NCI-H1930 (cell line): Measurements from ENCODE around the gene RAMP1.
"Not testable (repeated sequence)": the region's sequence is repeated elsewhere in the genome, so short reads cannot be mapped to it uniquely, and the experiment has no call there.

ENCODE experiments used
- DNase-seq, 2 experiments: peaks; one replicate each; lab custom pipeline; 2025; lab: John Stamatoyannopoulos, UW

RAMP1 gene

DNA sequence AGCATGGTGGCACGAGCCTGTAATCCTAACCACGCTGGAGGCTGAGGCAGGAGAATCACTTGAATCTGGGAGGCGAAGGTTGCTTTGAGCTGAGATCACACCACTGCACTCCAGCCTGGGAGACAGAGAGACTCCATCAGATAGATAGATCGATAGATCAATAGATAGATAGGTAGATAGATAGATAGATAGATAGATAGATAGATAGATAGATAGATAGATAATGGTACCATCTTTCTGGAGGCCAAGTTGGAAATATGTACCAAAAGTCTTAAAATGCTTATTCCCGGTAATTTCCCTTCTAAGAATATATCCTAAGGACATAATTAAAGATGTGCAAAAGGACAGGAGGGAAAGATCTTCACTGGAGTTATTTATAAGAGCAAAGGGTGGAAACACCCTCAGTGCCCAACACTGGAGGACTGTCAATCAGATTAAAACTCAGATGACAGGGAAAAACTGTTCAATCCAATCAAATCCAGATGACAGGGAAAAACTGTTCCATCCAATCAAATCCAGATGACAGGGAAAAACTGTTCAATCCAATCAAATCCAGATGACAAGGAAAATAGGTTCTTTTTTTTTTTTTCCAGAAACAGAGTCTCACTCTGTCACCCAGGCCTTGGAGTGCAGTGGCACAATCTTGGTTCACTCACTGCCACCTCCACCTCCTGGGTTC, 58.4 kb downstream of the RAMP1 start:
- DNase-seq, result no peak

DNA sequence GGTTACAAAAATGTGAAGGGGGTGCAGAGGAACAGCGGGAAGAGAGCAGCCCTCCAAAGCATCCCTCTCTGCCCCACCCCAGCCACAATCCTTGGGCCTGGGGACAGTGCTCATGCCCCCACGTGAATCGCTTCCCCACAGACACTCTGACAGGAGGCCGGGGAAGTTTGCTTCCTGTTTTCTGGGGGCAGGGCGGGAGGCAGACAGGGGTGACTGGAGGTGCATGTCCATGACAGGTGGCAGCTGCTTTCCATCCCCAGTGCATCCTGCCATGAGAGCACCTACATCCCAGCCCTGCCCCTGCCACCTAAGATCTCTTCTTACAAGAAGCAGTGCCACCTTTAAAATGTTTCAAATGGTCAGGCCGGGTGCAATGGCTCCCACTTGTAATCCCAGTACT, 60.2 kb downstream of the RAMP1 start:
- no peak for DNase-seq

DNA sequence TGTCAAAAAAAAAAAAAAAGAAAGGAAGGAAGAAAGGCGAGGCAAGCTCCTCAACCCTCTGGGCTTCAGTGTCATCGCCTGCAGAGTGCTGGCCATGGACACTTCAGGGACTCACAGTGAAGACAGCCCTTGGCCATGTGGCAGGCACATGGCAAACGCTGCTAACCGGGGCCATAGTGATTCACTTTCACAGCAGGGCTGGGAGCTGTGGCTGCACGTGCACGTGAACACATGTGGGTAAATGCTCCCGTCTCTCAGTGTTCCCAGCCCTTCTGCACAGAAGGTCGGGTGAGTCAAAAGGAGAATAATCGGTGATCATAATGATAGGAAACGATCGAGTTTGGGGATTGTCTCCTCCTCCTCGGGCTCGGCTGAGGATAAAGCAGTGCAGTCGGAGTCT, 61.2 kb downstream of the RAMP1 start:
- no peak for DNase-seq

DNA sequence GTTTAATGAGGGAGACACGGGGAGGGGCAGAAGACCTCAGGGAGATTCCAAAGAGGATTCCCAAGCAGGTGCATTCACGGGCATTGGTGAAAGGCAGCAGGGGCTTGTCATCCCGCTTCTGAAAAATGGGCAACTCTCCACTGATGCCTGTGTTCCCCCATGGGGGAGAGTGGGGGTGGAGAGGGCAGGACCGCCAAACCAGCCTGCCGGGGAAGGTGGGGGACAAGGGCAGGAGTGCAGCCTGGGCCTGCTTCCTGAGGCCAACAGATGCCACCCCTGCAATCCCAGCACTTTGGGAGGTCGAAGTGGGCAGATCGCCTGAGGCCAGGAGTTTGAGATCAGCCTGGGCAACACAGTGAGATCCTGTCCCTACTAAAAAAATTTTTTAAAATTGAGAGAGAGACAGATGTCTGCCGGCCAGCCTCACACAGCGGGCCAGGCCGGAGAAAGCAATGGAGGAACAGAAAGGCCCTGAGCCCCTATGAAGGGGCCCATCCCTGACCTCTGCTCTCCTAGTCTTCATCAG, 62.6 kb downstream of the RAMP1 start:
- DNase-seq, result no peak

DNA sequence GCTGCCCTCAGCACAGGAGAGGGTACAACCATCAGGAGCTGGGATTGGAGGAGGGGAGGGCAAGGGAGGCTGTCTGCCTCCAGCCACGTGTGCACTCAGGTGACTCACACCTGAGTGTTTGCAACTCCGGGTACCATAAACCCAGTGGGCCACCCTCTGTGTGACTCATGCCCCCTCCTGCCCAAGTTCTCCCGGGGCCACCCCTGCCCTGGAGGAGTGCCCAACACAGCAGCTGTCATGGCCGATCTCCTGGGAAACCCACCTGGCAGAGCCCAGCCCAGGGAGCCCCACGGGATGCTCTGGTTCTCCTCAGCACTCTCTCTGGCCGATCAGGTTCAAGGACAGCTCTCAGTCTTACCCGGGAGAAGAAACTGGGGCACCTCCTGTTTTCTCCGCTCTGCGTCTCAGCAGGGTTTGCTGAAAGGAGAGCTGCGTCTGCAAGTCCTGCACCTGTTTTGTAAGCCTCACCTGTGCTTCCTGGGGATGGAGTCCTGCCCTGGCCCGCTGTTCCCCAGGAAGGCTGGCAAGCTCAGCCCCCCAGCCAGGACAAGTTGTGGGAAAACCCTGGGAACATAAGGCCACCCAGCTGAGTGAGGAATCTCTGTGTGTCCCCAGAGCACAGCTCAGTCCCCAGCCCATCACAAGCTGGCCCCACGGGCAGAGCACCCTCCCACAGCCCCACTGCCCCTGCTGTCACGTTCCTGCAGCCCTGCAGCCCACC, 63.4 kb downstream of the RAMP1 start:
- DNase-seq, result no peak

DNA sequence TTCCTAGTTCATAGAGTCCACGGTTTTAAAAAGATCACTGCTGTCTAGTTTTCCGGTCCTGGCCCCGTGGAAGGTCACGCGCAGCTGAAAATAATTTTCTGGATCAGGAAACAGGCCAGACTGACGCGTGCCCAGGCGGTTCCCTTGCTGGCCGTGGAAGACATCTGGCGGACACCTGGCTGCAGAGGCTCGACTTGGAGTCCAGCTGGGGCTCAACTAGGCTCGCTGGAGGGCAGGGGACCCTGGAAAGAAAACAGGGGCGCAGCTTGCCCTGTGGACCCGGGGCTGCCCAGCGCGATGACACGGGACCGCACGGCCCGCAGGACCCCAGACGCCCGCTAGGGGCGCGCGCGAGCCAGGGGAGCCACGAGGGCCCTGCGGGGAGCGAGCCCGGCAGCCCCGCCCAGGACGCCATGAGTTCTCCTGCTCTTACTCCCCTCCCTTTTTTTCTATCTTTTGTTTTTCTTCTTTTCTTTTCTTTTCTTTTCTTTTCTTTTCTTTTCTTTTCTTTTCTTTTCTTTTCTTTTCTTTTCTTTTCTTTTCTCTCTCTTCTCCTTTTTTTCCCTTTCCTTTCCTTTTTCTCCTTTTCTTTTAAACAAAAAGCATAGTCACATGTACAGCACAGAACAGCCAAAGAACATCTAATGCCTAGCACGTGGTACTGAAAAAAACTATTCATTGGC, 64.2 kb downstream of the RAMP1 start:
- DNase-seq, result no peak

DNA sequence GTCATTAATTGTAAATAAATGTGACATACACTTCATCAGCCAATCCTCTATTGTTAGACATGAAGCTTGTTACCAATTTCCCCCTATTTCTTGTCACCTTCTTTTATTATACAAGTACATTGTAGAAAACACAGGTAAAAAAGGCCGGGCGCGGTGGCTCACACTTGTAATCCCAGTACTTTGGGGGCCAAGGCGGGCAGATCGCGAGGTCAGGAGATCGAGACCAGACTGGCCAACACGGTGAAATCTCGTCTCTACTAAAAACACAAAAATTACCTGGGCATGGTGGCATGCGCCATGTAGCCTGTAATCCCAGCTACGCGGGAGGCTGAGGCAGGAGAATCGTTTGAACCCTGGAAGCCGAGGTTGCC, 64.7 kb downstream of the RAMP1 start:
- DNase-seq, result no peak

DNA sequence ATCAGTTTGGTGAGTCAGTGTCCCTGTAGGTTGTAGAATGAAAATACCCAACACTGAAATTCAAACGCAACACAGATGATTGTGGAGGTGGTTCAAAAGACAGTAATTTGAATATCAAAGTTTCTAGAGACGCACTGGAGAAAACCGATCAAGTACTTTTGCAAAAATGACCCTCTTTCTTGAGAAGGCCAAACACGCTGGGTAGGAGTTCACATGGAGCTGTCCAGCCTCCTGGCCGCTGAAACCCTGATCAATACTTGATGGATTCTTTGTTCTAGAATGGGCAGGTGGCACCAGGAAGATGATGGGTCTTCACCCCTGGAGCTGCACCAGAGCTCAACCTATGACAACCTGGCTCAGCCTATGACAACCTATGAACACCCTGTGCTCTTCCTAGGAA, 67.7 kb downstream of the RAMP1 start:
- no peak for DNase-seq

DNA sequence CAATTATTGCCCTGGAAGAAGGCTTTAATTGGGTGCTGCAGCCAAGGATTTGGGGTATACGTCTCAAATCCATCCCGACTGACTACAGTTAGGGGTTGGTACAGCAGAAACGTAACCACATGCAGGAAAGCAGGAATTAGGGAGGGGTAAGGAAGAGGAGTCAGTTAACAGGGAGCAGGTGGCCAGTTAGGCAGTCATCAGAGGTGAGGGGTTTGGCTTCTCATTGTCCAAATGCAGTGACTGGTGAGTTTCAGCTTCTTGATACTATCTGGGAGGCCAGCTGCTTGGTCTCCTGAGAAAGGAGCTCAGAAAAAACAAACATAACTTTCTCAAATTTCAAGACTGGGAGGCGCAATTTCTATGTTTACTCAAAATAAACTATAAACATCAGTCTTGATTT, 68.6 kb downstream of the RAMP1 start:
- no peak for DNase-seq

DNA sequence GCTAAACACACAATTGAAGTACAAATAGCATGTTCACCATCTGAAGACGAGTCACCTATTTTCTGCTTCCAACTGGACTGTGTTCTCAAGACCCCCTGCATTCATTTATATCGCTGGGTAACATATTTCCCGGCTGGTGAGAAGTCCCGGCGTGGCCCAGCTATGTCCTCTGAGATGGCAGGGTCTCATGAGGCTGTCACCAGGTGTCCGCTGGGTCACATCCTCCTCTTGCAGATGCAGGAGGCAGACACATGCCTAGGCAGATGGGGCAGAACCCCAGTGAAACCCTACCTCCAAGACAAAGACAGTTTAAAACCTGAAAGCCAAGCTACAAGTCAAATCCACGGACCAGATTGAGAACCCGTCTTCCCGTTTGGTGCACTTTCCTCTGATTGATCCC, 70.6 kb downstream of the RAMP1 start:
- DNase-seq, result no peak

DNA sequence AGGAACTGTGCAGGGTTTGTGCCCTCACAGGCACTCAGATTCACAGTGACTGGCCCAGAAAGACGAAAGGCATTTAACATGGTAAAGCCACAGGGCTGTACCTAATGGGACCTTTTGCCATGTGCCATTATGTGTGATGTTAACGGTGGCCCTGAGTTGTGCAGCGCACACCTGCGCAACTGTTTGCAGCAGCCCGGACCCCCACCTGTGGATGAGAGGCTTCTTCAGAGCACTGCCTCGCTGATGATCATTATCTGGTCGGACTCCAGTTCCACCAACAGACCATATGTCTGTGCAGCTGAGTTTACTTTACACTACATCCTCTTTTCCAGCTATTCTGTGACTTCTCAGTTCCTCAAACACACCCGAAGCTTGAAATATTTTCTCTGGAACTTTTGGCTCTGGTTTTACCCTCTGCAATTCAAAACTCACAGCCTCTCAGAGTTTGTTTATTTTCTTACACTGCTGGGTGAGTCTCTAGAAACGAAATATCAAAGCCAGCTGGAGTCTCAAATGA, 71.8 kb downstream of the RAMP1 start:
- no peak for DNase-seq

DNA sequence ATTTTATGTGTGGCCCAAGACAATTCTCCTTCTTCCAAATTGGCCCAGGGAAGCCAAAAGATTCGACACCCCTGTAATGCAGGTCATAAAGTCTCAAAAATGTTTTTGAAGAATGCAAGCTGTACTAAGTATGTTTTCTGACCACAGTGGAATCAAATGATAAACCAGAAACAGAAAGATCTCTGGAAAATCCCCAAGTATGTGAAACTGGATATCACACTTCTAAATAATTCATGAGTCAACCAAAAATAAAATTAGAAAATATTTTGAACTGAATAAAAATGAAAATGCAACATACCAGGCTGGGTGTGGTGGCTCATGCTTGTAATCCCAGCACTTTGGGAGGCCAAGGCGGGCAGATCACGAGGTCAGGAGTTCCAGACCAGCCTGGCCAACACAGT, 73.3 kb downstream of the RAMP1 start:
- DNase-seq, result no peak

DNA sequence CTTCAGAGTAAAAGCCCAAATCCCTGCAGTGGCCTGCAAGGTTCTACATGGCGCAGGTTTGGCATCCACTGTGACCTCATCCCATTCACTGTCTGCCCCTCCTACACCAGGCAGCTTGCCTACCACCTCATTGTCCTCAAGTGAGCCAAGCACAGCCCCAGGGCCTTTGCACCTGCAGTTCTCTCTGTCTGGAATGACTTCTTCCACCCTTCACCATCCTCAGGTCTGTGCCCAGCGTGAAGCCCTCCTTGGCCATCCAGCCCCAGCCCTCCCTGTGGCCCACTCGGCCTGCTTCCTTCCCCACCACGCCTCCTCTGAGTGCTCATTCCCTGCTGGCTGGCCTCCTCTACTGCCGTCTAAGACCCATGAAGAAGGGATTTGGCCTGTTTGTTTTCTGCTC, 74.8 kb downstream of the RAMP1 start:
- DNase-seq, result no peak

DNA sequence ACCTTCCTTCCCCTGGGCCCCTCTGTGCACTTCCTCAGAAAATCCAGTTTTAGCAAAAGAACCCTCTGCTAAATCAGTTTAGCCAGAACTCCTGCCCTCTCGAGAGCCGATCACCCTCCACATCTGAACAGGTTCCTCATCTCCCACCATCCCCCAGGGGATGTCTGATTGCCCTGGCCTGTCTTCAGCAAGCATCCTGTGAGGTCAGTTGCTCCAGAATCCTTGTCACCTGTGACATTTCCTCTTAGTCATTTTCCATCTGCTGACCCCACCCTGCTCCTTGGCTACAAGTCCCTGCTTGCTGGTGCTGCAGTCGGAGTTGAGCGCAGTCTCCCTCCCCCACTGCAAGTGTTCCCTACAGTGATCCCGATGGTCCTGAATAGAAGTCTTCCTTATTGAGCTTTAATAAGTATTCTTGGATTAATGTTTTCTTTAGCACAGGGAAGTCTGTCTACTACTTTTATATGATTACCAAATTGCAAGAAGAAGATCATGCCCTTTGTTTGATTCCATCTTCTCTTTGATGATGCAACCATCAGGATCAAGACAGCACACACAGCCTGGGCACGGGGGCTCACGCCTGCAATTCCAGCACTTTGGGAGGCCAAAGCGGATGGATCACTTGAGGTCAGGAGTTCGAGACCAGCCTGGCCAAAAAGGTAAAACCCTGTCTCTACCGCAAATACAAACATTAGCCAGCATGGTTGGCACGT, 76.5 kb downstream of the RAMP1 start:
- DNase-seq, result no peak

DNA sequence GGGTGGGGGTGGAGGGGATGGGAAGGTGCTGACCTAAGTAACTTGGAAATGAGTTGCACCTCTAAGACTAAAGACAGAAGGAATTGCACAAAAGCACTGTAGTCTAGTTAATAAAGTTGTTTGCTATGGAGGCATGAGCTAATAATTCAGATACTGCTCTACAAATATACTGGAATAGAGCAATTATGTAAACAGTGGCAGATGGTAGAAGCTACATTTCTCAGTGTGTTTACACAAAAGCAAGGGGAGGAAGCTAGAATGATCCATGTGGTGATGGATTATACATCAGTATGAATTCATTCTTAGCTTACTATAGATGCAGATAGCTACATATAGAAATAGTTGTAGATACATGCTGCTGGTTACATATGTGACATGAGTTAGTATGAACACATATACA, 79.8 kb downstream of the RAMP1 start:
- DNase-seq, result no peak

DNA sequence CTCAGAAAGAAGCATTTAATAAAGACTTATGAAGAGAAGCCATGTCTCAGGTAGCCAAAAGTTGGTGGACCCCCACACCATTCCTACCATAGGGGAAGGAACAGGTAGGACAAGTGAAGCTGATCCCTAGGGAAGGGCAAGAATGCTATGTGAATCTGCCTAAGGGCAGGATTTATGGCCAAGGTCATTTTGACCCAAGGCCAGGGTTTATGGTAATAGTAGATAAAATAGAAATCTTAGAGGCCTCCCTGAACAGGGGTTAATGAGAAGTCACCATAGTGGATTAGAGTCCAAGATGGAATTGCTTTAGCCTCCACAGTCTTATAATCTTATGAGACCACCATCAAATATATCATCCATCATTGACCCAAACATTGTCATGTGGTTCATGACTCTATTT, 81.4 kb downstream of the RAMP1 start:
- no peak for DNase-seq

DNA sequence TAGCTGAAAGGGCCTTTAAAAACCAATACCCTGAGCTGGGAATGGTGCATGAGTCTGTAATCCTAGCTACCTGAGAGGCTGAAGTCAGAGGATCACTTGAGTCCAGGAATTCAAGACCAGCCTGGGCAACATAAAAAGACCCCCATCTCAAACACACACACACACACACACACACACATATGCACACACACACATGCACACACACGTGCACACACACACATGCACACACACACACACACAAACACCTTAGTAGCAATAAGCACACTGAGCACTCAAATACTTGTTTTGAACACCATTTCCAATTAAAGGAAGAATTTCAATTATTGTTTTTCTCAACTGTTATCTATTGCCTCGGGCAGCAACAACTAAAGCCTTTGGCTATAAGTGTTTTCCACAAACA, 81.8 kb downstream of the RAMP1 start:
- DNase-seq, result no peak

DNA sequence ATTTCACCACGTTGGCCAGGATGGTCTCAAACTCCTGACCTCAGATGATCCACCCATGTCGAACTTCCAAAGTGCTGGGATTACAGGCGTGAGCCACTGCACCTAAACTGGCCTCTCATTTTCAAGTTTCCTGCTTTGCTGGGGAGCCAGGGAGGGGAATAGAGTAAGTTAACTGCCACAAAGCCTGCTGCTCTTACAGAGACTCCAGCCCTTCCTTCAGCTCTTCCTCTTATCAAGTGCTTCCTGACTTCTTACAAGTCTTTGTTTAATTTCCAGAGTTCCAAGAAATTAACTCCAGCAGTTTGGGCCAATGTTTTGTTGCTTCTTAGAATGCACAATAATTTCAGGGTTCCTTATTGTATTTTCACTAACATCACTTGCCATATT, 83.1 kb downstream of the RAMP1 start:
- DNase-seq, result no peak

DNA sequence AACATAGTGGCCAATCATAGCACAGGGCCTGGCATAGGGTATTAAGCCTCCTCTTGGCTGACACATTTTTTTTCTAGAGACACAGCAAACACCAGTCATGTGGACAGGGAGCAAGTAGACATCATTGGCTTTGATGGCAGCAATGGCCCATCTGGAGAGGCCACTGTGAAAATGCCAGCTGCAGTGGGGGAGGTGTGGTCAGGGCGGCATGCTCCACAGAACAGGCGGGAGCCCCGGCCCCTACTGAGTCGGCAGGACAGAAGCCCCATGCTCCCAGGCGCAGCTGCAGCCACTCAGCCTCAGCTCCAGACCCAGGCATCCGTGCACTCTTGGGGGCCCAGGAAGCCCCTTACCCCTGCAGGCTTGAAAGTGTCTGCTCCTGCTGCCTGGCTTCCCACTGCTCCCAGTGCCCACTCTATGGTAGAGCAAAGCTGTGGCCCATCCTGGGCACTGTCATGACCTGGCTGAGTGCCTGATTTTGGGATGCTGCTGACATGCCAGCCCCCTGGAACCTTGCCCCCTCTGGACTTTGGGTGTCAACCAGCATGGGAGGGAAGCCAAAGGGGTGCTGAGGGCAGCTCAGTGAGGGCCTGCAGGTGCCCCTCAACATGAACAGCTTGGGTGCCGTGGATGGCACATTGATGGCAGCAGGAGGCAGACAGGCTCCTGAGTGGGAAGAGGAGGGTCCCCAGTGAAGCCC, 84.1 kb downstream of the RAMP1 start:
- DNase-seq, result no peak

DNA sequence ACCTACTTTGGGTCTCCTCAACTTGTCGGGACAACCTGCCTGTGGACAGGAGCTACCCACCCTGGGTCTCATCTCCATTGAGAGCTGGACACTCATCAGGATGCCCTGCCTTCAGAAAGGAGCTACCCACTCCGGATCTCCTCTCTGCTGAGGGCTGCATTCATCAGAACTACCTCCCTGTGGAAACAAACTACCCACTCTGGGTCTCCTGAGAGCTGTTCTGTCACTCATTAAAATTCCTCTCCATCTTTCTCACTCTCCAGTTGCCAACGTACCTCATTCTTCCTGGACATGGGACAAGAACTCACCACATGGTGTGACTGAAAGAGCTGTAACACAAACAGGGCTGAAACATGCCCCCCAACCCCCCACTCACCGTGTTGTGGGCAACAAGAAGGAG, 84.9 kb downstream of the RAMP1 start:
- DNase-seq, result no peak

DNA sequence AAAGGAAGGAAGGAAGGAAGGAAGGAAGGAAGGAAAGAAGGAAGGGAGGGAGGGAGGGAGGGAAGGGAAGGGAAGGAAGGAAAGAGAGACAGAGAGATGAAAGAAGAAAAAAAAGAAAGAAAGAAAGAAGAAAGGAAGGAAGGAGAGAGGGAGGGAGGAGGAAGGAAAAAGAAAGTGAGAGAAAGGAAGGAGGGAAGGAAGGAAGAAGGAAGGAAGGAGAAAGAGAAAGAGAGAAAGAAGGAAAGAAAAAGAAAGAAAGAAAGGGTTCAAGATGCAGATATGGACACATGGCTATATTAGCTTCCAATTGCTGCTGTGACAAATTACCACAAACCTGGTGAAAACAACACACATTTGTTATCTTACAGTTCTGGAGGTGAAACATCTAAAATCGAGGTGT, 87.0 kb downstream of the RAMP1 start:
- DNase-seq, result no peak

DNA sequence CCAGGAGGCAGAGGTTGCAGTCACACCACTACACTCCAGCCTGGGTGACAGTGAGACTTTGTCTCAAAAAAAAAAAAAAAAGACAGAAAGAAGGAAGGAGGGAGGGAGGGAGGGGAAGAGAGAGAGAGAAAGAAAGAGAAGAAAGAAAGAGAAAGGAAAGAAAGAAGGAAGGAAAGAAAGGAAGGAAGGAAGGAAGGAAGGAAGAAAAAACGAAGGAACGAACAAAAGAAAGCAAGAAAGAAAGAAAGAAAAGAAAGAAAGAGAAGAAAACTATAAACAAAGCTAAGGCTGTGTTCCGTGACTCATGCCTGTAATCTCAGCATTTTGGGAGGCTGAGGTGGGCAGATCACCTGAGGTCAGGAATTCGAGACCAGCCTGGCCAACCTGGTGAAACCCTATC, 91.9 kb downstream of the RAMP1 start:
- not testable (repeated sequence) for DNase-seq
